Gastroesophageal sphincter (tissue), 4 donors: ENCODE measurements around the gene NLRP1. TPM values are rescaled to one million over a fixed set of nuclear protein-coding genes. Genes with fewer than 3 reads are reported as not detected.

Experiments used
- ATAC-seq: fragments of 150-250 bp; one replicate; pipeline ENCODE4 v1.9.1; 2016; ENCODE audit warnings: mild to moderate bottlenecking, moderate library complexity
- H3K27ac ChIP-seq, 4 donors: fragments of 200-600 bp; sonication (generic) in 3 of 4; 1 replicate in 3 of 4; 2 replicates in 1 of 4; pipeline ENCODE4 v1.5.1; 2016 to 2019
- H3K27me3 ChIP-seq: fragments of 200-600 bp; sonication (generic); one replicate; pipeline ENCODE4 v1.5.1; 2019
- H3K36me3 ChIP-seq, 2 donors: fragments of 200-600 bp; sonication (generic); one replicate each; pipeline ENCODE4 v1.5.1; 2019; ENCODE audit warnings: control low read depth in 1 of 2
- H3K4me1 ChIP-seq, 3 donors: fragments of 200-600 bp; sonication (generic); 1 replicate in 2 of 3; 2 replicates in 1 of 3; pipeline ENCODE4 v1.5.1; 2016 to 2019; ENCODE audit warnings: control low read depth in 2 of 3
- H3K4me3 ChIP-seq, 2 donors: fragments of 200-600 bp; sonication (generic); one replicate each; pipeline ENCODE4 v1.5.1; 2019; ENCODE audit warnings: mild to moderate bottlenecking in 1 of 2, moderate library complexity in 1 of 2
- H3K9me3 ChIP-seq, 3 donors: fragments of 200-600 bp; sonication (generic); one replicate each; pipeline ENCODE4 v1.5.1; 2017 to 2019; ENCODE audit warnings: control low read depth in 2 of 3
- CTCF ChIP-seq, 4 experiments: fragments of 200-600 bp in 2 of 4; fragments of 450-650 bp in 2 of 4; sonication (generic) in 1 of 4; IDR thresholded peaks; one replicate each; pipeline ENCODE4 v1.5.1; 2017 to 2019; ENCODE audit warnings: antibody characterized with exemption in 4 of 4, mild to moderate bottlenecking in 2 of 4, moderate library complexity in 2 of 4
- EP300 ChIP-seq: sonication (generic); formaldehyde crosslinking; IDR thresholded peaks from one replicate; pipeline ENCODE4 v1.6.1; 2017; ENCODE audit warnings: antibody characterized with exemption, mild to moderate bottlenecking
- POLR2A ChIP-seq, 2 donors: fragments of 450-650 bp; IDR thresholded peaks; one replicate each; pipeline ENCODE4 v1.6.1; 2017; ENCODE audit warnings: antibody characterized with exemption in 2 of 2, mild to moderate bottlenecking in 2 of 2, moderate library complexity in 1 of 2
- POLR2AphosphoS5 ChIP-seq: sonication (generic); formaldehyde crosslinking; IDR thresholded peaks from one replicate; pipeline ENCODE4 v1.6.1; 2017; ENCODE audit warnings: antibody characterized with exemption
- WGBS, 2 donors: methylation state at CpG; one replicate each; pipeline ENCODE4 v1.1.5; 2018; ENCODE audit warnings: low coverage in 1 of 2; 5-methylcytosine and 5-hydroxymethylcytosine counted together
- total RNA-seq, 4 donors: library from RNA; depleted of rRNA; stranded (reverse); fragments of >200 nt; gene quantifications; one replicate each; pipeline ENCODE4 v1.1.0, GENCODE V29; 2016

The NLRP1 gene
- total RNA-seq, 4 donors from 2014 or later, result 8.2 to 26.0 (median 19.6) TPM

GRCh38 chr17:5552841-5553240 is 31.5 kb downstream of the NLRP1 start:
- TF ChIP-seq CTCF (IDR thresholded peaks at IDR 0.05) (no peak), EP300 (no peak), POLR2AphosphoS5 (no peak), POLR2A (IDR thresholded peaks at IDR 0.05) (no peak)

DNA sequence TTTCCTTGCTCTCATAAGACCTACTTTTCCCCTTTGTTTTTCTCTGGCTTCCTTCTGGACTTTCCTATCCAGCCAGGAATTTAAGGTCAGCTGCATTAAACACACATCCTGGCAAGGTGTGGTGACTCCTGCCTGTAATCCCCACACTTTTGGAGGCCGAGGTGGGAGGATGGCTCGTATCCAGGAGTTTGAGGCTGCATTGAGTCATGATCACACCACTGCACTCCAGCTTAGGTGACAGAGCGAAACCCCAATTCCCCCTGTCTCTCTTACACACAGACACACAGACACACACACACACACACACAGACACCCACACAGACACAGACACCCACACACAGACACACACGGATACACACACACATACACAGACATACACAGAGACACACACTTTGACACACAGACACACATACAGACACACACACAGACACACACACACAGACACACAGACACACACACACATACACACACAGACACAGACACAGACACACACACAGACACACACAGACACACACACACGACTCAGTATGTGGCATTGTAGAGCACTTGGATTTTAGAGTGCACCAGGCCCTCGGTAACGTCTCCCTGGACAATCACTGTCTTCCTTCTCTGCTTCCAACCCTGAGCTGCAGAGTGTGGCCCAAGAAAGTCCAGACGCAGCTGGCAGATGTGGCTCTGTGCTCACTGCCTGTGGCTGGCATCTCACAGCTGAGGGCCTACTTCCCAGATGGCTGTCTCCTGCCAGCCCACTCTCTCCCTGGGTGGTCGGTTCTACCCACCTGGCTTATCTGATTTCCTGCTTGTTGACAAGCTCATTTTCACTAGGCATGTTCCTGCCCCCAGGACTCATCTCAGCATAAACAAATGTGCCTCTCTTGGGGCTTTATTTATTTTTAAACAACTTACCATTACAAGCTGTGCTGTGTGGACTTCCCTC is 39.0 kb downstream of the NLRP1 start:
- no peak overlapping the region for H3K27ac ChIP-seq
- TF ChIP-seq POLR2AphosphoS5 (no peak), POLR2A (IDR thresholded peaks at IDR 0.05) (no peak), EP300 (no peak), CTCF (IDR thresholded peaks at IDR 0.05) (no peak)
- no peaks in the 10 kb centered on the region for H3K27me3 ChIP-seq
- H3K4me3 ChIP-seq, result no peak overlapping the region
- H3K9me3 ChIP-seq, result no peaks in the 10 kb centered on the region
- no peaks in the 10 kb centered on the region for H3K4me1 ChIP-seq
- peaks cover 0 to 35% of the 10 kb centered on the region in 2 donors for H3K36me3 ChIP-seq
- no peak for ATAC-seq
- 70% methylated on average over 2 of the region's 9 CpGs; no CpG with 5 or more reads in 1 of the 2 donors for WGBS, 2 donors

More at GRCh38 chr17:5552841-5553240, 31.5 kb downstream of the NLRP1 start:
- H3K27me3 ChIP-seq, result no peaks in the 10 kb centered on the region
- no peak overlapping the region for H3K27ac ChIP-seq
- no peak overlapping the region for H3K4me3 ChIP-seq
- no peak for ATAC-seq
- H3K36me3 ChIP-seq, result peaks cover 0 to 11% of the 10 kb centered on the region in 2 donors
- no peaks in the 10 kb centered on the region for H3K9me3 ChIP-seq
- no peaks in the 10 kb centered on the region for H3K4me1 ChIP-seq

- H3K4me3 ChIP-seq, result no peak overlapping the region
- H3K27ac ChIP-seq, result no peak overlapping the region
- ATAC-seq, result no peak
- H3K9me3 ChIP-seq, result no peaks in the 10 kb centered on the region
- H3K4me1 ChIP-seq, result no peaks in the 10 kb centered on the region
- no peak for TF ChIP-seq EP300
- no peak for TF ChIP-seq POLR2A (IDR thresholded peaks at IDR 0.05)
- TF ChIP-seq POLR2AphosphoS5, result no peak
- no peak for TF ChIP-seq CTCF (IDR thresholded peaks at IDR 0.05)
- peaks cover 0 to 35% of the 10 kb centered on the region in 2 donors for H3K36me3 ChIP-seq
- no CpG with 5 or more reads among the region's 2 CpGs for WGBS, 2 donors
- H3K27me3 ChIP-seq, result no peaks in the 10 kb centered on the region
Observed at GRCh38 chr17:5544115-5544514, 40.2 kb downstream of the NLRP1 start.

DNA sequence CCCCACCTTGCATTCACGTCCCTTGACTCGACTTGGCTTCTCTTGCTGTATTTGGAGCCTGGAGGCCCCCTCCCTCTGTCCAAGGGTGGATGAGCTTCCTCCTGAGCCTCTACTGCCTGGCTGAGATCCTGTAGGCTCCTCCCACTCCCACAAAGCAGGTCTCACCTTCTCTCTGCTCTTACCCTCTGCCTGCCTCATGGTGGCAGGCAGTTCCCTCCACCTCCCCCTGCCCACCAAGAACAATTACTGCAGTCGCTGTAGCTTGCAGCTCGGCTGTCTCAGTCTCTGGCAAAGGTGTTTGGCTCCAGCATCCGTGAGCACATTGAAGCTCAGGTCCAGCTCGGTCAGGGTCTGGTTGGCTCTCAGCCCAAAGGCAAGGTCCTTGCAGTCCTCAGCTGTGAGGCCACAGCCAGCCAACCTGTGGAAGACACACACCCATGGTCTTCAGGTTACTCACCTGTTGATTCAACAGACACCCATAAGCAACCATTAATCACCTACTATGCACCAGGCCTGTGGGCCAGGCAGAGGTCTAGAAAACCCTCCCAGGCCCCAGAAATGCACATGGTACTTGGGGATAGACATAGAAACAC is 42.6 kb downstream of the NLRP1 start:
- H3K4me3 ChIP-seq, result no peak overlapping the region
- no peak for ATAC-seq
- WGBS, 2 donors, result 44 to 73% methylated on average over 3 to 5 of the region's 6 CpGs
- H3K9me3 ChIP-seq, result no peaks in the 10 kb centered on the region
- no peaks in the 10 kb centered on the region for H3K4me1 ChIP-seq
- peaks cover 0 to 35% of the 10 kb centered on the region in 2 donors for H3K36me3 ChIP-seq
- TF ChIP-seq POLR2AphosphoS5 (no peak), CTCF (IDR thresholded peaks at IDR 0.05) (no peak)
- no peaks in the 10 kb centered on the region for H3K27me3 ChIP-seq
- no peak overlapping the region for H3K27ac ChIP-seq
